Measurements from ENCODE around the gene TRABD2B.
A peak's percentile ranks its signal among the peaks of the same experiment; 100 is the strongest.

TRABD2B gene

DNA sequence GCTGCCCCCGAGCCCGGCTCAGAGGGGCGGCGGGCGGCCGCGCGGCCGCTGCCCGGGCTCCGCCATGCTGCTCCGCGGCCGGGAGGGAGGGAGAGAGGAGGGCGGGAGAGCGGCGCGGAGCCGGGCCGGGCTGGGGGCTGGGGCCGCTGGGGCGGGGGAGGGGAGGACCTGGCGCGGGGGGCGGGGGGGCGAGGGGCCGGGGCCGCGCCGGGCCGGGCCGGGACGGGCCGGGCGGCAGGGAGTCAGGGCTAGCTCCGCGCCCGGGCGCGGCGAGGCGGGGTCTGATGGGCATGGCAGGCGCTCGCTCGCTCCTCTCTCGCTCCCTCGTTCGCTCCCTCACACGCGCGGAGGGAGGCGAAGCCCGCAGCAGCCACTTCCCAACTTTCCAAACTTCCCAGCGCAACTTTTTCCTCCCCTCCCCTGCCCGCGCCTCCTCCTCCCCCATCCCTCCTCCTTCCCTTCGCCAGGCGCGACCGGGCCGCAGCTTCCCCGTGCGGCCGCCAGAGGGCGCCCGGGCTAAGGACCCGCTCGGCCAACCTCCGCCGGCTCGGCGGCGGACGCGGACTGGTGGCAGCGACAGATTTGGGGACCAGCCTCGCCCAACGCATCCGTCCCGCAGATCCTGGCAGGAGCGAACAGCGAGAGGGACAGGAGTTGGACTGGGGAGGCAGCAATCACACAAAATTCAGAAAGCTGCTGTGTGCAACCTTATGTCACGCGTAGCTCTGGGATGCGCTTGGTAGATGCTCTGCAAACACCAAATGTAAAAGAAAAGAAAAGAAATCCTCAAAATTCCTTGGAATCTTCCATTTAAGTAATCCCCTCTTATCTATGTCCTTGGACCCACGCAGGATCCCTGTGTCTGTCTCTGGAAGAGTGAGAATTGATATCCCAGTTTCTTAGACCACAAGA, at the start of gene TRABD2B:
TRABD2B (minus strand) TSS at position 97 of the 912 bp plus-strand sequence.
- DNase-seq (ENCODE audit: low read depth) = peak; percentile 51

DNA sequence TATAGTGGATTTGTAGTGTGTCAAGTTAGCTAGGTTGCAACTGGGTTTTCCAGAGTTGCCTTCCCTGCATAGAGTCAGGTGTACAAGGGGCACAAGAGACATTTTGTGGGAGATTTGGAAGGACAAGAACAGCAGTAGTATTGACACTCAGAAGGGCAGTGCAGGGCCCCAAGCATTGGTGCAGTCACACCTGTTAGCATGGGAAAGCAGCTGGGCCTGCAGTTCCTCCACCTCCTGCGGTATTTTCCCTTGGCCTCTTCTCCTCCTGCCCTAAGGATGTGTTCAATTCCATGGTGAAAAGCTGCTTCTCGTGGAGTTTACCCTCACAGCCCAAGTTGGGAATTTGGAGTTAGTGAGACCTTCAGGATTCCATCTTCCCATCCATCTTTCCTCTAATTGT, 47.1 kb upstream of the TRABD2B start:
- no peak for DNase-seq (ENCODE audit: low read depth)

- DNase-seq (ENCODE audit: low read depth) = no peak
Measured at GRCh38 chr1:48043622-48044021, 46.4 kb upstream of the TRABD2B start.

GRCh38 chr1:48040154-48040553, 43.0 kb upstream of the TRABD2B start:
- no peak for DNase-seq (ENCODE audit: low read depth)

DNA sequence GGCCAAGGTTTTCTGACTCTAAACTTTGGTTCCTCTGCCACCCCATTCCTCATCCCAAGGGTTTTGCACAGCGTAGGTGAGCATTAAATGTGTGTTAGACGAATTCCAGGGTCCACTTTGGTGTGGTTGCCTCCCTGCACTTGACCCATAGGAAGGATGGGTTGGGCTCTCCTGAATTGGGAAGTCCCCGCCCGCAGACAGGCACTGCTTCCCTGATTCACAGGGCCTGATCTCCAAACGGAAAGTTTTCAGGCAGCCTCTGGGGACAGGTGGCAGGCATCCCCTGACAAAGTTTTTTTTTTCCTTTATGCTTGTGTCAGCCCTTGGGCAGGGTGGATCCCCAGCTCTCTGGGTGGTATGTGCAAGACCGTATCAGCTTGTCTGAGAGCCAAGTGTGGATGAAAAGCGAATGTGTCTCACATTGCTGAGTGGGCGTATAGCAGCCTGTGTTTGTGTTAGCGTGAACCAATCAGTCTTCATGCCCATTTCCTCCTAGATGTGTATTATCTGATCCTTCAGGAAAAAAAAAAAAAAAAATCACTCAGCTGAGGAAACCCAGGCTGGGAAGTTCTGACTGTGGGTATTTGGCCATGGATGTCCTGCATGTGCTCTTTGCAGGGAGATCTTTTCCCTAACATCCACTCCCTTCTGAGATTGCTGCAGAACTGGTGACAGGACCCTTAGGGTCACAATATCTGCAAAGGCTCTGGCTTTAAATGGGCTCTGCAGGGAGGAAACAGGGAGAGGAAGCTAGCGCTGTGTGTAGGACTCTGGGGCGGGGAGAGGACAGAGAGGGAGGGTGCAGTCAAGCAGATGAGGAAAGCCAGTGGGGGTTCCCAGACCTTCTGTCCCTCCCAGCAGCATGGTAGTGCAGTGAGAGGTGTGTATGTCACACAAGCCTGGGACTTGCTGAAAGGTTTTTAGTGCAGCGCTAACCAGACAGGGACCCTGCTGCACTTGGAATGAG, 42.2 kb upstream of the TRABD2B start:
- DNase-seq (ENCODE audit: low read depth) = no peak

DNA sequence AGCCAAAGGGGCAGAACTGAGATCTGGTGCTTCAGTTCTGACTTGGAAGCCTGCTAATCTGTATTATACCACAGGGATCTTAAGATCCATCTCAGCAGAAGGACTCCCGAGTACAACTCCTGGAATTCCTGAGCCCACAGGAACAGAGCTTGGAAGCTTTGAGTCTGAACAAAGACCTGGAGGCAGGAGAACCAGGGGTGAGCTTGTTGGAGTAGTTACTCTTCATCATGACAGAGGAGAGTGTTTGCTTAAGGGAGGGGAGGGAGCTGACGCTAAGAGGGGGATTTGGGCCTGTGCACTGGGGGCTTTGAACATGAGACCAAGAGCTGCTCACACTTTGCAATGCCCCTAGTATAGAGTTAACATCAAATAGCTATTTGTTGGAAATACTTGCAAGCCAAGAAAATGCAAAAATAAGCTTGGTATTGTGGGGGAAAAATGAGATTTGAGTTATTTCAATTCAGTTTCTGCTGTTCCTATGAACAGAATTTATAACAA, 41.1 kb upstream of the TRABD2B start:
- DNase-seq (ENCODE audit: low read depth) = no peak

DNA sequence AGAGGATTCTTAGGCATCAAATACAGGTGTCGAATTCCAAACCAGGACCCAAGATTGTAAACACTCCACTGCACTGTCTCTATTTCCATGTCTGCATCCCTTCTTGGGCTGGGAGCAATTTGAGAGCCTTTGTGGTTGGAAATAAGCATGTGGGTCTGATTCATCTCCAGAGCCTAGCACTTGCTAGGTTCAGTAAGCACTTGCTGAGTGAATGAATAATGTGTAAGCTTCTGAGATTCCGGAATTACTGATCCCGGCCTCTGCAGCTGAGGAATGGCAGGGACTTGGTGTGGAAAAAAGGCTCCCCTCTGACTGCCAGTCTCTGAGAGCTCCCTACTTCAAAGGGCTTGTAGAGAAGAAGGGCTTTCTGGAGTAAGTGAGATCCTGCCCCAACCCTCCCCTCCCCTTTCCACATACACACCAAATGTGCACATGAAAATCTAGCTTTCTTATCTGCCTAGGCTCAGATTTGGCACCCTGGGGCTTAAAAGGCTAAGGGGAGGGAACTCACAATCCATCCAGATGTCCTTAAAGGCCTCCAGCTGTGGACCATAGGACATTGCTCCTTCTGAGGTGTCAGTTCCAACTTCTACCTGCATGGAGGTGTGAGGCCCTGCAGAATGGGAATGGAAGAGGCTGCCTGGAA, 39.6 kb upstream of the TRABD2B start:
- no peak for DNase-seq (ENCODE audit: low read depth)

GRCh38 chr1:48035371-48036141, 38.4 kb upstream of the TRABD2B start:
- no peak for DNase-seq (ENCODE audit: low read depth)

GRCh38 chr1:48033495-48034045, 36.4 kb upstream of the TRABD2B start:
- no peak for DNase-seq (ENCODE audit: low read depth)

DNA sequence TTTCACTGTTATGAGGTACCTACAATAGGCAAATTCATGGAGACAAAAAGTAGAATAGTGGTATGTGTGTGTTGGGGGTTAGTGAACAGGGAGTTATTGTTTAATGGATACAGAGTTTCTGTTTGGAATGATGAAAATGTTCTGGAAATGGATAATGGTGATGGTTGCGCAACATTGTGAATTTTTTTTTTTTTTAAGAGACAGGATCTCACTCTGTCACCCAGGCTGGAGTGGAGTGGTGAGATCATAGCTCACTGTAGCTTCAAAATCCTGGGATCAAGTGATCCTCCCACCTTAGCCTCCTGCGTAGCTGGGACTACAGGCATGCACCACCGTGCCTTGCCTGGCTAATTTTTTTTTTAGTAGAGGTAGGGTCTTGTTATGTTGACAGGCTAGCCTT, 34.5 kb upstream of the TRABD2B start:
- no peak for DNase-seq (ENCODE audit: low read depth)

DNA sequence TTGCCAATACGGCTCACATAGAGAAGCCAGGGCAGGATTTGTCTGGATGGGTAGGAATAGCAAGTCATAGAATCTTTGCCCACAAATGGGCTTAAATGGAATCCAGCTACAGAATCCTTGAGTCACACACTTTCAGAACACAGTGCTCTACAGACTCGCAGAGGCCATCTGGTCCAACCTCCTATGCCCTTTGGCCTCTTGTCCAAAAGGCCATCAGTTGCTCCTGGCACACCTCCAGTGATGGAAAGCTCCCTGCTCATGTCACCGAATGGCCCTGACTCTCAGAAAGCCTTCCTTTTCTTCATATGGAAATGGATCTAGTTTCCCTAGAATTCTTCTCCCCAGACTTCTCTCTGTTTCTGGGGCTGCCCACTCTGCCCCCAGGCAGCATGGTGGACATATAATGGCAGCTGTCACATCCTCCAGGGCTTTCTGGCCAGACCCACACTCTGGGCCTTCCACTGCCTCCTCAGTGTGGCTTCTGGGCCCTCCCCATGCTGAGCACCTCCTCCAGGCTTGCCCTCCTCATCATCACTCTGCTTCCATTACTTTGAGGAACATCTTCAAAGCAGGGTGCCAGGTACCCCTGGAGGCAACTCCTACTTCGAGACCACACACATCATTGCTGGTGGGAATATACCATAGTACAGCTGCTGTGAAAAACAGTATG, 33.6 kb upstream of the TRABD2B start:
- DNase-seq (ENCODE audit: low read depth) = no peak

GRCh38 chr1:48030211-48030610, 33.0 kb upstream of the TRABD2B start:
- DNase-seq (ENCODE audit: low read depth) = no peak

- no peak for DNase-seq (ENCODE audit: low read depth)
Measured at GRCh38 chr1:48028218-48029069, 31.3 kb upstream of the TRABD2B start.

DNA sequence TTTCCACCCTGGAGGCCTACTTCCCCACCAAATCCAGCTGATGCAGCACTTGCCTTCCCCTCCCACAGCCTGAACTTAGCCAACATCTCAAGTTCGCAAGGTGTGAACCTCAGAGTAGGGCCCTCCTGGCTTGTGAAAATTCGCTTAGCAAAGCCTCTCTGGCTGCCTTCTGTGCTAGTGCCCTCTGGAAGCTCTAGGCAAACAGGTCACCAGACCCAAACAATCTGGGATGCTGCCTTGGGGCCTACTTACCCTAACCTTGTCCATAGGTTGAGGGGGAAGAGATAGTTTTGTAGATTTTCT, 30.3 kb upstream of the TRABD2B start:
- DNase-seq (ENCODE audit: low read depth) = no peak

DNA sequence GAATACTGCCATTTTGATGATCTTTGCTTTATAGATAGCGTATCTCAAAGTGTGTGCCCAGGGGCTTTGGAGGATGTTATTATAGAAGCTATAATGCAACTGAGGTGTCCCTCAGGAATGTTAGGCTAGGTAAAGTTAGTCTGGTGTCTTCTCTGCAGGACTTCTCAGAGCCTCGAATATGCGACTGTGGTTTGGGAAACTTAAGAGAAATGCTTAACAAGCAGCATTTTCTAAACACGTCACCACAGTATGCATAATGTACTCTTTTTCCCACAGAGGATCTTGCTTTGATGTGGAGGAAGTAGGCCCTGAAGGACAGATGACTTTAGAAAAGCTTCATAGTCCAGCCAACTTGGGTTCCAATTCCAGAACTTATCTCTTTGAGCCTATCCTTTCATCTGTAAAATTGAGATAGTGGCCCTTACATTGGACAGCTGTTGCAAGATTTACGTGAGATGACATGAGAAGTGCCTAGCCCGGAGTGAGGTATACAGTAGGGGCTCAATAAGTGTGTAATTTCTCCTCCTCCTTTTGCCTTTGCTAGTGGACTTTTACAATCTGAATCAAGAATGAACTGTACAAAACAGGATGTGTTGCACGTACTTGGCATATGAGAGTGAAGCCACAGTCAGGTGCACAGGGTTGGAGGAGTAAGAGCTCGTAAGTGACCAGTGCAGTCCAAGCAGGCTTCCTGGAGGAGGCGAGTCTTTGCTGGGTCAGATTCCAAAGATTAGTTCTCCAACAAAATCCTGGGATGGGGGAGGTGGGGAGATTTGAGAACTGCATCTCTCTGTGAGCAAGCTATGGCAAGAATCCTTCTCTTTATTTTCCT, 29.7 kb upstream of the TRABD2B start:
- no peak for DNase-seq (ENCODE audit: low read depth)

DNA sequence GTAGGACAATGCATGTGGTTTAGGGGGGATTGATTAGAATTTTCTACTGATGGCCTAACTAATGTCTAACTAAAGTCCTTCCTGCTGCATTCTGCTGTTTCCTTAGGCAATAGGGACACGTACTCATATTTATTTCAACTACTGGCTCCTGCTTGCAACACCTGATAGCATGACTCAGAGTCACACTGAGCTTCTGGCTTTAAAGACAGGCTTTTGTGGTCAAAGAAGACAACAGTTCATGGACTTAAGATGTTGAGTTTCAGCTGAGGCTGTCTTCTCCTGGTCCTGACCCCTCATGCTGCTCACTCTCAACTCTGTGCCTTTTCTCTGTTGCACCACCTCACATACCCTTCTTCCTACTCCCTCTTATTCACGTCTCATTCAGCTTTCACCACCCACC, 29.1 kb upstream of the TRABD2B start:
- no peak for DNase-seq (ENCODE audit: low read depth)

GRCh38 chr1:48025076-48025475, 27.9 kb upstream of the TRABD2B start:
- DNase-seq (ENCODE audit: low read depth) = no peak

DNA sequence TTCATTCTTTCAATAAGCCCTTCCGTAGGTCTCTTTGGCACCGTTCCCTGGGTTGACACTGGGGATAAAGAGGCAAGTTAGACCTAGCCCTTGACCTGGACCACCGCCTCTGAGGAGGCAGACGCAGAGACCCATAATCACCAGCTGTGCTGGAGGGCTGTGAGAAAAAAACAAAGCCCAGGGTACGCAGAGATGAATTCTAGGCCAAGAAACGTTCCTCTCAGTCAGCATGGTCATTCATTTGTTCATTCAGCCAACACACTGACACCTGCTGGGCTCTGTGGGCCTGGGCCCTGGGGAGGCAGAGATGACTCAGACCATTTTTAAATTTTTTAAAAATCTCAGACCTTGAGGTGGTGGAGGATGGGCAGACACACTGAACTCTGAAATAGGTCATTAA, 26.3 kb upstream of the TRABD2B start:
- DNase-seq (ENCODE audit: low read depth) = no peak

GRCh38 chr1:48022306-48022705, 25.1 kb upstream of the TRABD2B start:
- DNase-seq (ENCODE audit: low read depth) = no peak
